ENCODE data around the gene BMPR1B.

The BMPR1B gene

GRCh38 chr4:94763005-94763404, 5.2 kb downstream of the BMPR1B start:
- H3K4me3 ChIP-seq (replicated peaks; ENCODE audit: insufficient read depth, low read length): no peak overlapping the region
- TF ChIP-seq SPI1 (IDR thresholded peaks at IDR 0.05; ENCODE audit: borderline replicate concordance, low read depth) (peak; percentile 64; the same call in 1 of the 2 replicates), GABPA (IDR thresholded peaks at IDR 0.05; ENCODE audit: low read depth) (no peak)
- no peak for DNase-seq (ENCODE audit: low read depth in 1 of 2, low spot score in 1 of 2)
- H3K27me3 ChIP-seq (ENCODE audit: insufficient read depth, poor library complexity, severe bottlenecking): peaks cover 24% of the 10 kb centered on the region
- H3K27ac ChIP-seq (replicated peaks): no peak overlapping the region

- peaks cover 21% of the 10 kb centered on the region for H3K27me3 ChIP-seq (ENCODE audit: insufficient read depth, poor library complexity, severe bottlenecking)
- no peak for TF ChIP-seq SPI1 (IDR thresholded peaks at IDR 0.05; ENCODE audit: borderline replicate concordance, low read depth)
- H3K4me3 ChIP-seq (replicated peaks; ENCODE audit: insufficient read depth, low read length): no peak overlapping the region
- H3K27ac ChIP-seq (replicated peaks): no peak overlapping the region
- no peak for DNase-seq (ENCODE audit: low read depth in 1 of 2, low spot score in 1 of 2)
Observed at GRCh38 chr4:94763500-94763899, 5.7 kb downstream of the BMPR1B start.

DNA sequence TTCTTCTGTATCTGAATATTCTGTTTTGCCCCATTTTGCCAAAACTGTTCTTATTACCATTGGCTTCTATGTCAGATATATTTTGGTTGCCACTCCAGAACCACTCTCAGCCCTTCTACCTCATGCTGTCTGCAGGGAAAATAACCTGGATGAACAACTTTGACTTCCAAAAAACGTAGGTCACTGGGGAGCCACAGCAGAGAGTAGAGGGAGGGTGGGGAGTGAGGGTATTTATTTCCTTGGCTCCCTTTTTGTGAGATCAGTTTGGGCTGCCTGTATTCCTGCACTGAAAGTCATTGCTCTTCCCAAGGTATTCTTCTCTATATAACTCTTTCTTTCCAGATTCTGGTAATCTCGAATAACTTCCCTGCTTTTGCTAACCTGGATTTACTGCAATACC, 6.3 kb downstream of the BMPR1B start:
- Histone ChIP-seq H3K27ac (replicated peaks) (no peak overlapping the region), H3K4me3 (replicated peaks; ENCODE audit: insufficient read depth, low read length) (no peak overlapping the region), H3K27me3 (ENCODE audit: insufficient read depth, poor library complexity, severe bottlenecking) (peaks cover 16% of the 10 kb centered on the region)
- DNase-seq (ENCODE audit: low read depth in 1 of 2, low spot score in 1 of 2): no peak
- TF ChIP-seq, protein P1, sequence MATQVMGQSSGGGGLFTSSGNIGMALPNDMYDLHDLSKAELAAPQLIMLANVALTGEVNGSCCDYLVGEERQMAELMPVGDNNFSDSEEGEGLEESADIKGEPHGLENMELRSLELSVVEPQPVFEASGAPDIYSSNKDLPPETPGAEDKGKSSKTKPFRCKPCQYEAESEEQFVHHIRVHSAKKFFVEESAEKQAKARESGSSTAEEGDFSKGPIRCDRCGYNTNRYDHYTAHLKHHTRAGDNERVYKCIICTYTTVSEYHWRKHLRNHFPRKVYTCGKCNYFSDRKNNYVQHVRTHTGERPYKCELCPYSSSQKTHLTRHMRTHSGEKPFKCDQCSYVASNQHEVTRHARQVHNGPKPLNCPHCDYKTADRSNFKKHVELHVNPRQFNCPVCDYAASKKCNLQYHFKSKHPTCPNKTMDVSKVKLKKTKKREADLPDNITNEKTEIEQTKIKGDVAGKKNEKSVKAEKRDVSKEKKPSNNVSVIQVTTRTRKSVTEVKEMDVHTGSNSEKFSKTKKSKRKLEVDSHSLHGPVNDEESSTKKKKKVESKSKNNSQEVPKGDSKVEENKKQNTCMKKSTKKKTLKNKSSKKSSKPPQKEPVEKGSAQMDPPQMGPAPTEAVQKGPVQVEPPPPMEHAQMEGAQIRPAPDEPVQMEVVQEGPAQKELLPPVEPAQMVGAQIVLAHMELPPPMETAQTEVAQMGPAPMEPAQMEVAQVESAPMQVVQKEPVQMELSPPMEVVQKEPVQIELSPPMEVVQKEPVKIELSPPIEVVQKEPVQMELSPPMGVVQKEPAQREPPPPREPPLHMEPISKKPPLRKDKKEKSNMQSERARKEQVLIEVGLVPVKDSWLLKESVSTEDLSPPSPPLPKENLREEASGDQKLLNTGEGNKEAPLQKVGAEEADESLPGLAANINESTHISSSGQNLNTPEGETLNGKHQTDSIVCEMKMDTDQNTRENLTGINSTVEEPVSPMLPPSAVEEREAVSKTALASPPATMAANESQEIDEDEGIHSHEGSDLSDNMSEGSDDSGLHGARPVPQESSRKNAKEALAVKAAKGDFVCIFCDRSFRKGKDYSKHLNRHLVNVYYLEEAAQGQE (IDR thresholded peaks at IDR 0.05; ENCODE audit: insufficient replicate concordance, low read depth): no peak
- TF ChIP-seq POLR2AphosphoS5 (IDR thresholded peaks at IDR 0.05; ENCODE audit: low read depth): no peak
- TF ChIP-seq SPI1 (IDR thresholded peaks at IDR 0.05; ENCODE audit: borderline replicate concordance, low read depth): no peak

DNA sequence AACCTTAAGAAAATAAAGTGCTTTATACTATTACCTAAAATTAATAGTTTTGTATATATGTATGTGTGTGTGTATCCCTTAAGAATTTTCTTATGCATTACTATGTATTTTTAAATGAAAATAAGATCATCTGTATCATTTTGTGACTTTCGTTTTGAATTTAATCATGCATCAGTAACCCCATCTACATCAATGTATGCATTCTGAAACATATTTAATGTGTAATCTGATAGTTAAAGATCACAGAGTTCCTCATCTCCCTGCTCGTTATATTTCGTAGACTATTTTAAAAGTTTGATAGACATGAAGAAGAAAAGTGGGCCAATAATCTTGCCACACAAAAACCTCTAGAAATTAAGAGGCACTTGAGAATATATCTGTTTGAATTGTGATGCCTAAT, 7.4 kb downstream of the BMPR1B start:
- no peak for DNase-seq (ENCODE audit: low read depth in 1 of 2, low spot score in 1 of 2)
- Histone ChIP-seq H3K27ac (replicated peaks) (no peak overlapping the region), H3K27me3 (ENCODE audit: insufficient read depth, poor library complexity, severe bottlenecking) (peaks cover 7% of the 10 kb centered on the region), H3K4me3 (replicated peaks; ENCODE audit: insufficient read depth, low read length) (no peak overlapping the region)
- TF ChIP-seq POLR2AphosphoS5 (IDR thresholded peaks at IDR 0.05; ENCODE audit: low read depth) (no peak), GABPA (IDR thresholded peaks at IDR 0.05; ENCODE audit: low read depth) (no peak), SPI1 (IDR thresholded peaks at IDR 0.05; ENCODE audit: borderline replicate concordance, low read depth) (no peak)
- TF ChIP-seq, protein P2, sequence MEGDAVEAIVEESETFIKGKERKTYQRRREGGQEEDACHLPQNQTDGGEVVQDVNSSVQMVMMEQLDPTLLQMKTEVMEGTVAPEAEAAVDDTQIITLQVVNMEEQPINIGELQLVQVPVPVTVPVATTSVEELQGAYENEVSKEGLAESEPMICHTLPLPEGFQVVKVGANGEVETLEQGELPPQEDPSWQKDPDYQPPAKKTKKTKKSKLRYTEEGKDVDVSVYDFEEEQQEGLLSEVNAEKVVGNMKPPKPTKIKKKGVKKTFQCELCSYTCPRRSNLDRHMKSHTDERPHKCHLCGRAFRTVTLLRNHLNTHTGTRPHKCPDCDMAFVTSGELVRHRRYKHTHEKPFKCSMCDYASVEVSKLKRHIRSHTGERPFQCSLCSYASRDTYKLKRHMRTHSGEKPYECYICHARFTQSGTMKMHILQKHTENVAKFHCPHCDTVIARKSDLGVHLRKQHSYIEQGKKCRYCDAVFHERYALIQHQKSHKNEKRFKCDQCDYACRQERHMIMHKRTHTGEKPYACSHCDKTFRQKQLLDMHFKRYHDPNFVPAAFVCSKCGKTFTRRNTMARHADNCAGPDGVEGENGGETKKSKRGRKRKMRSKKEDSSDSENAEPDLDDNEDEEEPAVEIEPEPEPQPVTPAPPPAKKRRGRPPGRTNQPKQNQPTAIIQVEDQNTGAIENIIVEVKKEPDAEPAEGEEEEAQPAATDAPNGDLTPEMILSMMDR (IDR thresholded peaks at IDR 0.05; ENCODE audit: insufficient read depth, low read length): no peak
- TF ChIP-seq, protein P1 (IDR thresholded peaks at IDR 0.05; ENCODE audit: insufficient replicate concordance, low read depth): no peak

GRCh38 chr4:94765648-94766047, 7.9 kb downstream of the BMPR1B start:
- TF ChIP-seq, protein P2 (IDR thresholded peaks at IDR 0.05; ENCODE audit: insufficient read depth, low read length): no peak
- TF ChIP-seq GABPA (IDR thresholded peaks at IDR 0.05; ENCODE audit: low read depth): no peak
- TF ChIP-seq POLR2AphosphoS5 (IDR thresholded peaks at IDR 0.05; ENCODE audit: low read depth): no peak
- TF ChIP-seq SPI1 (IDR thresholded peaks at IDR 0.05; ENCODE audit: borderline replicate concordance, low read depth): no peak
- TF ChIP-seq, protein P1 (IDR thresholded peaks at IDR 0.05; ENCODE audit: insufficient replicate concordance, low read depth): no peak
- peaks cover 4% of the 10 kb centered on the region for H3K27me3 ChIP-seq (ENCODE audit: insufficient read depth, poor library complexity, severe bottlenecking)
- H3K27ac ChIP-seq (replicated peaks): no peak overlapping the region
- H3K4me3 ChIP-seq (replicated peaks; ENCODE audit: insufficient read depth, low read length): no peak overlapping the region
- no peak for DNase-seq (ENCODE audit: low read depth in 1 of 2, low spot score in 1 of 2)

Data from HL-60 (cell line).